ENCODE measurements around the gene SCYL1.

Gene SCYL1

DNA sequence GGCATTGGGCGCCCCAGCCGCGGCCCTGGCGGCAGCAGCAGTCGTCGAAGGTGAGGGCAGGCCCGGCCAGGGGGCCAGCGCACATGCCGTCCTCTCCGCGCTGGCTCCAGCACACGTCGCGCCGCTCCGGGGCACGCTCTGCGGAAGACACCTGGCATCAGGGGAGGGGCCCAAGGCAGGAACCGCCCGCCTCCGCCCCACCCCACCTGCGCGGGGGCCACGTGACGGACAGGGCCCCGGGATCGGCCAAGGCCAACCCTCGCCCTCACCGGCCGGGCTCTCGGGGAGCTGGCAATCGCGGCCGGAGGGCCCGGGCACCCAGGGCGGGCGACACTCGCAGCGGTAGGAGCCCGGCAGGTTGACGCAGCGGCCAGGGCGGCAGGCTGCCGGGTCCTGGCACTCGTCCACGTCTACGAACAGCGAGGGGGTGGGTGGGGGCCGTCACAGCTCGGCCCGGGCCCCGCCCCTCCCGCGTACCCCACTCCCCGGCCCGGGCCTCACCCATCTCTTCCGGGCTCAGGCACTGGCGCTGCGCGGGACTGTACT is 14.9 kb downstream of the SCYL1 start:
- H3K4me3 ChIP-seq (ENCODE audit: low read depth, low read length), result peak overlapping the region; percentile 64
- no peak for DNase-seq (ENCODE audit: low read depth)
- TF ChIP-seq, protein P1, sequence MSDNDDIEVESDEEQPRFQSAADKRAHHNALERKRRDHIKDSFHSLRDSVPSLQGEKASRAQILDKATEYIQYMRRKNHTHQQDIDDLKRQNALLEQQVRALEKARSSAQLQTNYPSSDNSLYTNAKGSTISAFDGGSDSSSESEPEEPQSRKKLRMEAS (IDR thresholded peaks at IDR 0.05; ENCODE audit: low read depth, low read length), result no peak
- TF ChIP-seq MYC (IDR thresholded peaks at IDR 0.05; ENCODE audit: low read depth, low read length), result no peak
- TF ChIP-seq, protein P2, sequence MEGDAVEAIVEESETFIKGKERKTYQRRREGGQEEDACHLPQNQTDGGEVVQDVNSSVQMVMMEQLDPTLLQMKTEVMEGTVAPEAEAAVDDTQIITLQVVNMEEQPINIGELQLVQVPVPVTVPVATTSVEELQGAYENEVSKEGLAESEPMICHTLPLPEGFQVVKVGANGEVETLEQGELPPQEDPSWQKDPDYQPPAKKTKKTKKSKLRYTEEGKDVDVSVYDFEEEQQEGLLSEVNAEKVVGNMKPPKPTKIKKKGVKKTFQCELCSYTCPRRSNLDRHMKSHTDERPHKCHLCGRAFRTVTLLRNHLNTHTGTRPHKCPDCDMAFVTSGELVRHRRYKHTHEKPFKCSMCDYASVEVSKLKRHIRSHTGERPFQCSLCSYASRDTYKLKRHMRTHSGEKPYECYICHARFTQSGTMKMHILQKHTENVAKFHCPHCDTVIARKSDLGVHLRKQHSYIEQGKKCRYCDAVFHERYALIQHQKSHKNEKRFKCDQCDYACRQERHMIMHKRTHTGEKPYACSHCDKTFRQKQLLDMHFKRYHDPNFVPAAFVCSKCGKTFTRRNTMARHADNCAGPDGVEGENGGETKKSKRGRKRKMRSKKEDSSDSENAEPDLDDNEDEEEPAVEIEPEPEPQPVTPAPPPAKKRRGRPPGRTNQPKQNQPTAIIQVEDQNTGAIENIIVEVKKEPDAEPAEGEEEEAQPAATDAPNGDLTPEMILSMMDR (IDR thresholded peaks at IDR 0.05; ENCODE audit: low read depth, low read length), result no peak
- TF ChIP-seq POLR2A (IDR thresholded peaks at IDR 0.05; ENCODE audit: extremely low read depth, insufficient read length), result no peak

DNA sequence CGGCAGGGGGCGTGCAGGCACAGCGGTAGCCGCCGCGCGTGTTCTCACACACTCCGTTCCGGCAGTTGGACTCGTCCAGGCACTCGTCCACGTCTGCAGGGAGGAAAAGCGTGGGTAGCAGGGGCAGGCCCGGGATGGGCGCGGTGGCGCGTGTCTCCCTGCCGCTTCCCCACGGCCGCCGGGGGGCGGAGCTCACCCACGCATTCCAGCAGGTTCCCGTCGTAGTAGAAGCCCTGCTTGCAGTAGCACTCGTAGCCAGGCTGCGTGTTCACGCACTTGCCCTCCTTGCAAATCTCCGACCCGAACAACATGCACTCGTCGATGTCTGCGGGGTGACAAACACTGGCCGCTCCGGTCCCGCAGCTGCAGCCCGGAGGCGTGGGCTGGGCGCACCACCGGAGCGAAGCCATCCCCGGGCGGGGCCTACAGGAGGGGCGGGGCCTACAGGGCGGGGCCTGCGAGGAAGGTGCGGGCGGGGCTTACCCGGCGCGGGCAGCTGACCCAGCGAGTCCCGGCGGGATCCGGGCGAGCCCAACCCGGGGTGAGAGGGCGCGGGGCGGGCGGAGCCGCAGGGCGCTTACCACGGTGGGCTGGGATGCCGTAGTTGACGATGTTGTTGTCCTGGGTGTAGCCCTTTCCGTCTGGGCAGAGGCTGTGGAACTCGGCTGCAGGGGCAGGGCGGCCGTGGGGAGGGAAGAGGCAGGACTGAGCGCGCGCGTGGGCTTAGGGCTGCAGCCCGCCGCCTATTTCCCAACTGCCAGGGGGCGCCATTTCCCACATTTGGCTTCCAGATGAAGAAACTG is 15.6 kb downstream of the SCYL1 start:
- H3K4me3 ChIP-seq (ENCODE audit: low read depth, low read length), result peak overlapping the region; percentile 64
- peak; percentile 91 for DNase-seq (ENCODE audit: low read depth)
- TF ChIP-seq, protein P2 (IDR thresholded peaks at IDR 0.05; ENCODE audit: low read depth, low read length), result peak; percentile 72
- peak; percentile 42; the same call in 1 of the 2 replicates for TF ChIP-seq MYC (IDR thresholded peaks at IDR 0.05; ENCODE audit: low read depth, low read length)
- TF ChIP-seq, protein P1 (IDR thresholded peaks at IDR 0.05; ENCODE audit: low read depth, low read length), result peak; percentile 50; the same call in 1 of the 2 replicates
- TF ChIP-seq POLR2A (IDR thresholded peaks at IDR 0.05; ENCODE audit: extremely low read depth, insufficient read length), result no peak

DNA sequence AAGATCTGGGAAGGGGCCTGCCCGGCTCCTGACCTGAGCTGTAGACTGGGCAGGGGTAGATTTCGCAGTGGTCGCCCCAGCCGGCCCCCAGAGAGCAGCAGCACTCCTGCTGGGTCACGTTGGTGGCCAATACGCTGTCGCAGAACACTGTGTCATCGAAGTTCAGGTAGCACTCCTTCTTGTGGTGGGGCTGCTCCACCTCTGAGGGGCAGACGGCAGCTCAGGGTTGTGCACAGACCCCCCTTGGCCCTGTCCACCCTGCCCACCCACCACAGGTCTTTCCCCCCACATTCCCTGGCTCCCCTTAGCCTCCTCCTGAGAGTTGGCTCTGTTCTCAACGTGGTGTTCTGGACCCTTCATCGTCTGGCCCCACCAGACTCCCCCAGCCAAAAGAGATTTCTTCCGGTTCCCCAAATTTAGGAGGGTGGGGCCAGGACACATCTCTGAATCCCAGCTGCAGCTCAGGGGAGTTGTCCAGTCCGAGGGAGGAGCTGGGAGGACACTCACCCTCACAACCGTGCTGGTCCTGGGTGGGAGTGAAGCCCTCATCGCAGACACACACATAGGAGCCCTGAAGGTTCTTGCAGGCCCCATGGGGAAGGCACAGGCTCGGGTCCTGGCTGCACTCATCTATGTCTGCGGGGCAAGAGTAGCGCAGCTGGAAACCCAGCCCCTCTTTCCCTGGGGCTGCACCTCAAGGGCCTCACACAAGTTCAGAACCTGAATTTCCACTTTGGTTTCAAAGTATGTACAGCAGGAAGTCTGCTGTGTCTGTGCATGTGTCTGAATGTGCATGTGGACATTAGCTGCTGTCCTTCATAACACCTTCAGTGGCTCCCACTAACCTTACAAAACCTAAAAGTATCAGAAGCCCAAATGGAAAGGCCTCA is 16.5 kb downstream of the SCYL1 start:
- H3K4me3 ChIP-seq (ENCODE audit: low read depth, low read length), result peak overlapping the region; percentile 52
- no peak for DNase-seq (ENCODE audit: low read depth)
- TF ChIP-seq POLR2A (IDR thresholded peaks at IDR 0.05; ENCODE audit: extremely low read depth, insufficient read length) (no peak), MYC (IDR thresholded peaks at IDR 0.05; ENCODE audit: low read depth, low read length) (no peak)
- TF ChIP-seq, protein P2 (IDR thresholded peaks at IDR 0.05; ENCODE audit: low read depth, low read length), result no peak
- TF ChIP-seq, protein P1 (IDR thresholded peaks at IDR 0.05; ENCODE audit: low read depth, low read length), result no peak

DNA sequence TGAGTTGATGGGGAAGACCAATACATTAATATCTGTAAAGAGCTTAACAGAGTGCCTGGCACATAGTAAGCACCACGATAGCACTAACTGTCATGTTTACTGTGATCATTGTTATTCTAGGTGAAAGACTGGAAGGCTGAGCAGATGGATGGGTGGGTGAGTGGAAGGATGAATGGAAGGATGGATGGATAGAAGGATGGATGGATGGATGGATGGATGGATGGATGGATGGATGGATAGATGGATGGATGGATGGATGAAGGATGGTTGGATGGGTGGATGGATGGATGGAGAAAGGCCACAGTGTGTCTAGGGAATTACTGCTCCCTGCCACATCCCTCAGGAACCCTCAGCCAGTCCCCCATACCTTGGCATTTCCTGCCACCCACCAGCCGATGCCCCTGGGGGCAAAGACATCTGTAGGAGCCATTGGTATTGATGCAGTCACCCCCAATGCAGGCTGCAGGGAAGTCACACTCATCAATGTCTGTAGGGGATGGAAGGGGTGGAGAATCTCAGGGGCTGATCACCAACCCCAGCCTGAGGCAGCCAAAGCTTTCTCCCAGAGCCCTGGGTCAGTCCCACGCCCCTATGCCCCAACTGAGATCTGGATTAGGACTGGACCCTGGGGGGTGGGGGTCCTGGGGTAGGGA is 18.0 kb downstream of the SCYL1 start:
- no peak overlapping the region for H3K4me3 ChIP-seq (ENCODE audit: low read depth, low read length)
- DNase-seq (ENCODE audit: low read depth), result no peak
- TF ChIP-seq POLR2A (IDR thresholded peaks at IDR 0.05; ENCODE audit: extremely low read depth, insufficient read length), result no peak
- TF ChIP-seq MYC (IDR thresholded peaks at IDR 0.05; ENCODE audit: low read depth, low read length), result no peak
- TF ChIP-seq, protein P1 (IDR thresholded peaks at IDR 0.05; ENCODE audit: low read depth, low read length), result no peak
- TF ChIP-seq, protein P2 (IDR thresholded peaks at IDR 0.05; ENCODE audit: low read depth, low read length), result no peak

DNA sequence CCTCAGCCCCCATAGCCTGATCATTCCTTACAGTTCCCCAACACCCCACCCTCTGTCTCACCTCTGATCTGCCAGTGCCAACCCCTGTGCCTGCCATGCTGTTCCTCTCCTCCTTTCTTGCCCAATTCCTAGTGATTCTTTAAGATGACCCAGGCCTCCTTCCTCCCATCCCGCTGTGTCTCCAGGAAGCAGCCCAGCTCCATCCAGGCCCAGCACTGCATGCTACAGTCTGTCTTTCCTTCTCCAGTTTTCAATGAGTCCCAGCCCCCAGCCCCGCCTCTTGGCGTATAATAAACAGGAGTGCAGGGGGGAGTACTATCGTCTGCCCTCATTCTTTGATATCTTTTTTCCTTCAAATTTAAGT is 21.0 kb downstream of the SCYL1 start:
- DNase-seq (ENCODE audit: low read depth), result no peak
- TF ChIP-seq, protein P2 (IDR thresholded peaks at IDR 0.05; ENCODE audit: low read depth, low read length), result no peak
- no peak for TF ChIP-seq POLR2A (IDR thresholded peaks at IDR 0.05; ENCODE audit: extremely low read depth, insufficient read length)
- TF ChIP-seq, protein P1 (IDR thresholded peaks at IDR 0.05; ENCODE audit: low read depth, low read length), result no peak
- no peak for TF ChIP-seq MYC (IDR thresholded peaks at IDR 0.05; ENCODE audit: low read depth, low read length)
- peak overlapping the region; percentile 43 for H3K4me3 ChIP-seq (ENCODE audit: low read depth, low read length)

Measured in NB4 (cell line).